ENCODE data around the gene ERLIN1.

ERLIN1 gene

DNA sequence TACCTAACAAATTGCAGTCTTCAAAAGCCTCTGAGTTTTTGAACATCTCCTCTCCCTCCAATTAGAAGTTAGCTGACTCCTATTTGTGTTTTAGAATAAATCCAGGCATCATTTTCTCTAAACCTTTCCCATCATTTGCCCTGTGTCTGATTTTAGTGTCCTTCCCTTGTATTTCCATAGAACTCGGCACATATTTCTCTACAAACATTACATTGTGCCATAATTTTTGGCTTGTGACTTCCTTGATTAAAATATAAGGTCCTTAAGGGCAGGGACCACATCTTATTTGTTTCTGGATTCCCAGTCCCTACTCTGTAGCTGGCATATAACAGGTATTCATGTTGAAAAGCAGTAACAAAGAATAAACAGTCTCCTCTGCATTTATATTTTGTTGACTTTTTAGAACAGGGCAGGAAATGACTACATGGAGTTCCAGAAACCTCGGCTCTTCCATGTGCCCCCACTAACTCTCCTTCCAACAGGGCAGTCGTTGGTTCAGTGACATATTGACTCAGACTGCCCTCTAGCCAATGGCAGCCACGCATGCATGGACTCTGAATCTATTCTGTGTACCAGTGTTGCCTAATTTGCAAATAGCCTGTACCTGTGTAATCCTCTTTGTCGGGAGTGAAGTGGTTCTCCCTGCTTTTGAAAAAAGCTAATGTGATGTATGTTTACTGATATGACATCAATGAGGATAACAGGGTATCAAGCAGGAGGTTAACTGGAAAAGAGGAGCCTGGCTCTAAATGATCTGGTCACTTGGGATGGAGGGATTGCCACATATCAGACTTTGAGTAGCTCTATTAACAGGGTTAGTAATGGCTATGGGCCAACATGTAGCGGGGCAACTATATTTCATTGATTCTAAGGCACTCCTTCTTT is 84.4 kb downstream of the ERLIN1 start:
- DNase-seq = no peak
- intact Hi-C loops (cut with DNase I) = no loop called here

DNA sequence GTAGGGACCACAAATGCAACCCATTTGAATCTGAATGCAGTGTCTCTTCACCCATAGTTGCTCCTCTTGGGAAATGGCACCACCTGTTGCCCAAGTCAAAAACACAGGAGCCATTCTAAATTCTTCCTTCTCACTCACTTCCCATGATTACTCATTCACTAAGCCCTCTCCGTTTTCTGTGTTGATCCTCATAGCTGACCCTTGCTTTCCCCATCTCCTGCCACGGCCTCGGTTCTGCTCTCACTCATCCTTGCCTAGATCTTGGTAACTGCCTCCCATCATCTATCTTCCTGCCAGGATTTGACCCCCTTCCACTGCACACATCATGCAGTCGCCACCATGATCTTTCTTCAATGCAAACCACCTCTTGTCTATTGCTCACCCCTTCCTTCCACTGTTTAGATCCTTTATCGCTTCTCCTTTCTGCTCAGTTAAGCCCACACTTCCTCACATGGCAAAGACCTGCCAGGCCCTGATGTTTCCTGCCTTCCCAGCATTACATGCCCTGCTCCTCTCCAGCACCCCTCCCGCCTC is 85.1 kb downstream of the ERLIN1 start:
- DNase-seq = no peak
- intact Hi-C loops (cut with DNase I) = no loop called here
